ENCODE data around the gene ZMYND8.

ZMYND8 gene

DNA sequence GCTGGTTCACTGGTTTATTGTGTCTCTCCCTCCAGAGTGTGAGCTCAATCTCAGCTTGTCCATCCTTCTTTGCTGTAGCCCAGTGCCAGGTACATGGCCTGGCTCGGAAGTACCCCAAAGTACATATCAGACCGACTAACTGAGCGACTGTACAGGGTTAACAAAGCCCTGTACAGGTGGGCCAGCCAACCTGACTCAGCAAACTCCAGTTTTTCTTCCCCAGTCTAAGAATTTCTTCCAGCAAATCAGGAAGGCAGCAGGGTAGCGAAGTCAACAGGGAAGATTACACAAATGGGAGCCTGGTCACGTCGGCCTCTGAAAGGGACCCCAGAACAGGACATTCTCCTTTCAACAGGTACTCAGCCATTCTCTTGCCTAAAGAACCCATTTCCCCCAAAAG lies 31.3 kb downstream of the ZMYND8 start:
- no peak for TF ChIP-seq CTCF (IDR thresholded peaks at IDR 0.05; ENCODE audit: insufficient read depth, low read length, poor library complexity, severe bottlenecking)
- Histone ChIP-seq H3K4me3 (replicated peaks; ENCODE audit: low read depth, low read length) (no peak overlapping the region), H3K27me3 (replicated peaks; ENCODE audit: control insufficient read depth, insufficient read depth, low read length) (no peaks in the 10 kb centered on the region), H3K36me3 (ENCODE audit: control insufficient read depth, insufficient read depth, low read length) (peaks cover 8% of the 10 kb centered on the region)
- DNase-seq (ENCODE audit: extremely low read depth, insufficient read length) = no peak

GRCh38 chr20:47320990-47321805 lies 35.3 kb downstream of the ZMYND8 start:
- no peak for DNase-seq (ENCODE audit: extremely low read depth, insufficient read length)
- no peak overlapping the region for H3K4me3 ChIP-seq (replicated peaks; ENCODE audit: low read depth, low read length)
- no peaks in the 10 kb centered on the region for H3K27me3 ChIP-seq (replicated peaks; ENCODE audit: control insufficient read depth, insufficient read depth, low read length)
- TF ChIP-seq CTCF (IDR thresholded peaks at IDR 0.05; ENCODE audit: insufficient read depth, low read length, poor library complexity, severe bottlenecking) = no peak
- H3K36me3 ChIP-seq (ENCODE audit: control insufficient read depth, insufficient read depth, low read length) = peaks cover 11% of the 10 kb centered on the region

- DNase-seq (ENCODE audit: extremely low read depth, insufficient read length) = no peak
- TF ChIP-seq CTCF (IDR thresholded peaks at IDR 0.05; ENCODE audit: insufficient read depth, low read length, poor library complexity, severe bottlenecking) = no peak
- H3K36me3 ChIP-seq (ENCODE audit: control insufficient read depth, insufficient read depth, low read length) = peaks cover 11% of the 10 kb centered on the region
- H3K4me3 ChIP-seq (replicated peaks; ENCODE audit: low read depth, low read length) = no peak overlapping the region
- no peaks in the 10 kb centered on the region for H3K27me3 ChIP-seq (replicated peaks; ENCODE audit: control insufficient read depth, insufficient read depth, low read length)
Measured at GRCh38 chr20:47319517-47320252, 36.8 kb downstream of the ZMYND8 start.

DNA sequence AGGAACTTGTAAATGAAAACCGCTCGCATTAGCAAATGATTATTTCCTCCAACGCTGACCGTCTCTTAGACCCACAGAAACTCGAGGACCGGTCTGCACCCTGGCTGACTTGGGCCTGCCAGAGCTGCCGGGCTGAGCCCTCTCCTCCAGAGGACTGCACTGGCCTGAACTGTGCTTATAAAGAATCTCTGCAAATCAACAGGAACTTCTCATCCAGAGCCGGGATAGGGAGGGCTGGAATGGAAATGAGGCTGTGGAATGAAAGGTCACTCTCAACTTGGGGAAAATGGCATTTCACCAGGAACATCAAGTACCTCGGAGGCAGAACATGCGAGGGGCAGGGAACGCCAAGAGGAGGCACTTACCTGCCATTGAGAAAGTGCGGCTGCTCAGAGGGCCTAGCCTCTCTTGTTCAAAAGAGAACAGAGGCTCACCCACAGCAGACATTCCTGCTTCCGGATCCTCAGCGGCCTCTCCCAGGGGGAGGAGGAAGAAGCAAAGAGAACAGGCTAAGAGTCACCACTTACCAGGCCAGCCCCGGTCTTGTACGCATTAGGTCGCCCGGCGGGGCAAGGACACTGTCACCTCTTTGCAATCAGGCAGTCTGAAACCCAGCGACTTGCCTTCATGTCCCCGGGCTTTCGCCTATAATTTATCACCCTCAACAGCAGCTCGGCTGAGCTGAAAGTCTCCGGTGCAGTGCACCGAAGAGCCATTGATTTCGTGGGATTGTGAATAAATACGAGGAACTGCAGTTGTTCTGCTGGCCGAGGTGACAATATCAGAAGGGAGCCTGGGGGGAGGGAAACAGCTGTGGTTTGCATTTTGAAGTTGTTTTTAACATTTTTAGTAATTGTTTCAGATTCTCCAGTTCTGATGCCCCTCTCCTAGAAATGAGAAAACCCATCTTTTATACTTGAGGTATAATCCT lies 37.6 kb downstream of the ZMYND8 start:
- H3K4me3 ChIP-seq (replicated peaks; ENCODE audit: low read depth, low read length) = no peak overlapping the region
- H3K27me3 ChIP-seq (replicated peaks; ENCODE audit: control insufficient read depth, insufficient read depth, low read length) = no peaks in the 10 kb centered on the region
- DNase-seq (ENCODE audit: extremely low read depth, insufficient read length) = no peak
- no peak for TF ChIP-seq CTCF (IDR thresholded peaks at IDR 0.05; ENCODE audit: insufficient read depth, low read length, poor library complexity, severe bottlenecking)
- peaks cover 11% of the 10 kb centered on the region for H3K36me3 ChIP-seq (ENCODE audit: control insufficient read depth, insufficient read depth, low read length)

- no peaks in the 10 kb centered on the region for H3K27me3 ChIP-seq (replicated peaks; ENCODE audit: control insufficient read depth, insufficient read depth, low read length)
- no peak for TF ChIP-seq CTCF (IDR thresholded peaks at IDR 0.05; ENCODE audit: insufficient read depth, low read length, poor library complexity, severe bottlenecking)
- DNase-seq (ENCODE audit: extremely low read depth, insufficient read length) = no peak
- H3K36me3 ChIP-seq (ENCODE audit: control insufficient read depth, insufficient read depth, low read length) = peaks cover 11% of the 10 kb centered on the region
- H3K4me3 ChIP-seq (replicated peaks; ENCODE audit: low read depth, low read length) = no peak overlapping the region
Measured at GRCh38 chr20:47318027-47318585, 38.4 kb downstream of the ZMYND8 start.
